Neural cell (in vitro differentiated cells): Measurements from ENCODE around the gene NOMO2.
"Not testable (repeated sequence)": the region's sequence is repeated elsewhere in the genome, so short reads cannot be mapped to it uniquely, and the experiment has no call there.

ENCODE experiments used
- CTCF ChIP-seq: fragments of 450-650 bp; IDR thresholded peaks from 2 replicates; pipeline ENCODE4 v1.5.1; 2014; ENCODE audit warnings: antibody characterized with exemption, mild to moderate bottlenecking, moderate library complexity; ENCODE audit not compliant: poor library complexity, severe bottlenecking
- EP300 ChIP-seq: fragments of 450-650 bp; conservative IDR thresholded peaks from 2 replicates; pipeline ENCODE4 v1.6.1; 2014; ENCODE audit warnings: antibody characterized with exemption, mild to moderate bottlenecking, moderate library complexity; ENCODE audit not compliant: poor library complexity, severe bottlenecking
- EZH2 ChIP-seq: fragments of 200-600, 300-800 bp; shearing (Covaris generic), sonication (generic); IDR thresholded peaks from 2 replicates; pipeline ENCODE4 v1.6.1; 2014; ENCODE audit warnings: antibody characterized with exemption, low read length, borderline replicate concordance, mild to moderate bottlenecking; ENCODE audit not compliant: insufficient read depth, poor library complexity, severe bottlenecking
- MXI1 ChIP-seq: fragments of 450-650 bp; conservative IDR thresholded peaks from 2 replicates; pipeline ENCODE4 v1.6.1; 2014; ENCODE audit warnings: antibody characterized with exemption, mild to moderate bottlenecking; ENCODE audit not compliant: poor library complexity, severe bottlenecking
- POLR2AphosphoS5 ChIP-seq: IDR thresholded peaks from 2 replicates; pipeline ENCODE4 v1.6.1; 2012
- REST ChIP-seq: IDR thresholded peaks from 2 replicates; pipeline ENCODE4 v1.6.1; 2012; ENCODE audit warnings: borderline replicate concordance
- SMC3 ChIP-seq: fragments of 450-650 bp; conservative IDR thresholded peaks from 2 replicates; pipeline ENCODE4 v1.6.1; 2014; ENCODE audit warnings: antibody characterized with exemption, mild to moderate bottlenecking, moderate library complexity; ENCODE audit not compliant: poor library complexity

GRCh38 chr16:18385285-18385684, 176.6 kb downstream of the NOMO2 start:
- not testable (repeated sequence) for TF ChIP-seq POLR2AphosphoS5, CTCF, SMC3, REST, MXI1, EZH2, EP300
